Calu3 (cell line): ENCODE measurements around the gene ETHE1. TPM values are rescaled to one million over a fixed set of nuclear protein-coding genes. Genes with fewer than 3 reads are reported as not detected.
A peak's percentile ranks its signal among the peaks of the same experiment; 100 is the strongest.

Experiments used
- BruUV-seq: library from RNA; stranded (reverse); fragments of 400-500 nt; replicated peaks from 2 replicates; lab custom pipeline; 2021; lab: Mats Ljungman, UMichigan
- CTCF ChIA-PET: fragments of 300-600 bp; sonication (Branson Sonifier 250); formaldehyde crosslinking; loops from one replicate; lab custom pipeline; 2022; ENCODE audit warnings: antibody characterized with exemption; lab: Charles Lee
- DNase-seq: peaks from one replicate; pipeline ENCODE4 v3.0.0; 2022
- H3K27ac Mint-ChIP-seq: one replicate; pipeline ENCODE4 v1.8.0; 2022; ENCODE audit warnings: mixed read lengths; ENCODE audit not compliant: unreplicated experiment
- H3K27me3 Mint-ChIP-seq: one replicate; pipeline ENCODE4 v1.8.0; 2022; ENCODE audit warnings: mixed read lengths; ENCODE audit not compliant: unreplicated experiment
- H3K36me3 Mint-ChIP-seq: one replicate; pipeline ENCODE4 v1.8.0; 2022; ENCODE audit warnings: mild to moderate bottlenecking, moderate library complexity, mixed read lengths; ENCODE audit not compliant: insufficient read depth, unreplicated experiment
- H3K4me1 Mint-ChIP-seq: one replicate; pipeline ENCODE4 v1.8.0; 2022; ENCODE audit warnings: mild to moderate bottlenecking, low read depth, mixed read lengths; ENCODE audit not compliant: unreplicated experiment
- H3K4me3 Mint-ChIP-seq: one replicate; pipeline ENCODE4 v1.8.0; 2022; ENCODE audit warnings: mild to moderate bottlenecking, low read depth, moderate library complexity, mixed read lengths; ENCODE audit not compliant: unreplicated experiment
- H3K9me3 Mint-ChIP-seq: one replicate; pipeline ENCODE4 v1.8.0; 2022; ENCODE audit warnings: low read depth, mixed read lengths; ENCODE audit not compliant: unreplicated experiment
- intact Hi-C: fragments of 100-400 bp; cut with micrococcal nuclease; formaldehyde crosslinking; loops from one replicate; pipeline ENCODE4 v1.10.0; 2022; ENCODE audit not compliant: unreplicated experiment
- total RNA-seq: library from RNA; stranded (reverse); gene quantifications from 2 replicates; pipeline ENCODE4 v1.2.3, GENCODE V29; 2022
- TF ChIP-seq, protein P1 (sequence below): fragments of 200-600 bp; IDR thresholded peaks from one replicate; pipeline ENCODE4 v1.8.0; 2022; ENCODE audit warnings: antibody characterized with exemption; ENCODE audit not compliant: unreplicated experiment

The ETHE1 gene
- total RNA-seq, 1 experiment from 2014 or later = 44.8 TPM

DNA sequence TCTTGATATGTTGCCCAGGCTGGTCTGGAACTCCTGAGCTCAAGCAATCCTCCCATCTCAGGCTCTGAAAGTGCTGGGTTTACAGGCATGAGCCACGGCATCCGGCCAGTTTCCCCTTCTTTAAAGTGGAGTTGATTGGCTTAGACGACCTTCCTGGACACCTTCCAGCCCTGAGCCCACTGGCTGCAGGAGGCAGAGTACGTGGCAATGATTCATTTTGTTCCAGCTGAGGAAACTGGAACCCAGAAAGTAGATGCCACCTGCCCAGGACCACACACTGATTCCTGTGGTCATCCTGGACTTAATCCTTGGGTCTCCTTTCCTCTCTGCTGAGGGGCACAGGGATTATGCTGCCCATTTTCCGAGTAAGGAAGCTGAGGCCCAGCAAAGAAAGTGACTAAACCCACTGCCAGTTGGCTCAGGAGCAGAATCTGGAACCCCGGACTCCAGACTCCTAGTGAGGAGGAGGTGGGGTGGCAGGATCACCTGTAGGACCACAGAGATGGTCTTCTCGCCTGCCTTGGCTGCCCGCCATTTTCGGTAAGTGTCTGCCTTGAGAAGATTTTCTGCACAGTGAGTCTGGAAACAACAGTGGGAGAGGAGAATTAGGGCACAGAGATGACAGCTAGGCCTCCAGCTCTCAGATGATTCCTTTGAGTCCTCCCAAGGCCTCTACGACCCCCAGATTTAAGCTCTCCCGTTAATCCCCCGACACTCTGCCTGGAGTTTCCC is 47.6 kb upstream of the ETHE1 start:
- Mint-ChIP-seq H3K4me1 (no peaks in the 10 kb centered on the region), H3K36me3 (peaks cover 17% of the 10 kb centered on the region), H3K4me3 (peak overlapping the region; percentile 98), H3K9me3 (no peaks in the 10 kb centered on the region), H3K27me3 (peaks cover 14% of the 10 kb centered on the region), H3K27ac (peak overlapping the region; percentile 95)
- no peak for DNase-seq
- BruUV-seq = TSS peak; percentile 78
- TF ChIP-seq, protein P1, sequence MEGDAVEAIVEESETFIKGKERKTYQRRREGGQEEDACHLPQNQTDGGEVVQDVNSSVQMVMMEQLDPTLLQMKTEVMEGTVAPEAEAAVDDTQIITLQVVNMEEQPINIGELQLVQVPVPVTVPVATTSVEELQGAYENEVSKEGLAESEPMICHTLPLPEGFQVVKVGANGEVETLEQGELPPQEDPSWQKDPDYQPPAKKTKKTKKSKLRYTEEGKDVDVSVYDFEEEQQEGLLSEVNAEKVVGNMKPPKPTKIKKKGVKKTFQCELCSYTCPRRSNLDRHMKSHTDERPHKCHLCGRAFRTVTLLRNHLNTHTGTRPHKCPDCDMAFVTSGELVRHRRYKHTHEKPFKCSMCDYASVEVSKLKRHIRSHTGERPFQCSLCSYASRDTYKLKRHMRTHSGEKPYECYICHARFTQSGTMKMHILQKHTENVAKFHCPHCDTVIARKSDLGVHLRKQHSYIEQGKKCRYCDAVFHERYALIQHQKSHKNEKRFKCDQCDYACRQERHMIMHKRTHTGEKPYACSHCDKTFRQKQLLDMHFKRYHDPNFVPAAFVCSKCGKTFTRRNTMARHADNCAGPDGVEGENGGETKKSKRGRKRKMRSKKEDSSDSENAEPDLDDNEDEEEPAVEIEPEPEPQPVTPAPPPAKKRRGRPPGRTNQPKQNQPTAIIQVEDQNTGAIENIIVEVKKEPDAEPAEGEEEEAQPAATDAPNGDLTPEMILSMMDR = no peak
- intact Hi-C loops = no loop called here
- CTCF ChIA-PET = interaction anchor here (0.7 to 0.9 kb wide), 2 partner anchors 19 to 22 kb away, joined by 3 read pairs; partner anchors contain the start of genes IRGQ and ZNF576

DNA sequence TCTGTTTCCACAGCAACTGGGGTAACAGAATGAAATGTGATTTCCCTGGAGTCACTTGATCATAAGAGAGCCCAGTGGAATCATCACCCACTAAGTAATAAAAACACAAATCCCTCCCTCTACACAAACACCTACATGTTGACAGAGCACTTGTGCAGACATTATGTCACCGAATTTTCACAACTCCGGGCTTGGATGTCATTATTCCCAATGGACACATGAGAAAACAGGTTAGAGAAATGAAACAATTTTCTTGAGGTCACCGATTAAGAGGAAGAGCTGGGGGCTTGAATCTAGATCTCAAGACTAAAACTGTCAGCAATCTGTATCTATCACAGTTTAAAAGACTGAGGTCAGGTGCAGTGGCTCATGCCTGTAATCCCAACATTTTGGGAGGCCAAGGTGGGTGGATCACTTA is 45.2 kb upstream of the ETHE1 start:
- H3K27ac Mint-ChIP-seq = no peak overlapping the region
- intact Hi-C loops = no loop called here
- no peaks in the 10 kb centered on the region for H3K9me3 Mint-ChIP-seq
- DNase-seq = no peak
- no peaks in the 10 kb centered on the region for H3K4me1 Mint-ChIP-seq
- no peaks in the 10 kb centered on the region for H3K27me3 Mint-ChIP-seq
- peaks cover 21% of the 10 kb centered on the region for H3K36me3 Mint-ChIP-seq
- BruUV-seq = no TSS peak
- no peak overlapping the region for H3K4me3 Mint-ChIP-seq
- CTCF ChIA-PET = no interaction called here
- TF ChIP-seq, protein P1 = no peak

DNA sequence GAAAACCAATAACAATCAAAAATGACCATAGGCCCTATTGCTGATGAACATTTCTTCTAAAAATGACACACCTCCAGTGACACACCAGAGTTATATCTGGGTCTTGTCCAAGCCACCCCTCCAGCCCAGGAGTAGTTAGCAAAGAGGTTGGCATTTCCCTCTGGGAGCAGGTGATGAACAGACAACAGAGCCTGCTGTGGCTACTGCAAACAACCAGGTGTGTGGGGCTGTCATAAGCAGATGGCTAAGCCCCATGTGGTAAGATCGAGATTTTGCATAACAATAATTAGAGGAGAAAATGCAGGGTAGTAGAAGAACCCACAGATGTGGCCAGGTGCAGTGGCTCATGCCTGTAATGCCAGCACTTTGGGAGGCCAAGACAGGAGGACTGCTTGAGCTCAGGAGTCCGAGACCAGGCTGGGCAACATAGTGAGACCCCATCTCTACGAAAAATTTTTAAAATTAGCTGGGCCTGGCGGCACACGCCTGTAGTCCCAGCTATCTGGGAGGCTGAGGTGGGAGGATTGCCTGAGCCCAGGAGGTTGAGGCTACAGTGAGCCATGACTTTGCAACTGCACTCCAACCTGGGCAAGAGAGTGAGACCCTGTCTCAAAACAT is 43.3 kb upstream of the ETHE1 start:
- no peaks in the 10 kb centered on the region for H3K9me3 Mint-ChIP-seq
- no peak overlapping the region for H3K27ac Mint-ChIP-seq
- DNase-seq = no peak
- no peaks in the 10 kb centered on the region for H3K4me1 Mint-ChIP-seq
- TF ChIP-seq, protein P1 = no peak
- CTCF ChIA-PET = no interaction called here
- no TSS peak for BruUV-seq
- H3K27me3 Mint-ChIP-seq = no peaks in the 10 kb centered on the region
- no peak overlapping the region for H3K4me3 Mint-ChIP-seq
- peaks cover 22% of the 10 kb centered on the region for H3K36me3 Mint-ChIP-seq
- intact Hi-C loops = no loop called here

DNA sequence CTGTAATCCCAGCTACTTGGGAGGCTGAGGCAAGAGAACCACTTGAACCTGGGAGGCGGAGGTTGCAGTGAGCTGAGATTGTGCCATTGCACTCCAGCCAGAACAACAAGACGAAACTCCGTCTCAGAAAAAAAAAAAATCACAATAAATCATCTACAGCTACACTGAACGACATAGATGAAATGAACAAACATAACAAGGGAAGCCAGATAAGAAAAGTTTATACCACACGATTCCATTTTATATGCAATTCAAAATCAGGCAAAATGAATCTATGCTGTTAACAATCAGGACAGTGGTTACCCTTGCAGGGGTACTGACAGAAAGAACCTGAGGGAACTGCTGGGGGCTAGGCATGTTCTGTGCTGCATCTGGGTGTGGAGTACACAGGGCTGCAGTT is 42.7 kb upstream of the ETHE1 start:
- no peaks in the 10 kb centered on the region for H3K9me3 Mint-ChIP-seq
- H3K27me3 Mint-ChIP-seq = no peaks in the 10 kb centered on the region
- H3K36me3 Mint-ChIP-seq = peaks cover 15% of the 10 kb centered on the region
- no peak for DNase-seq
- CTCF ChIA-PET = interaction anchor here (0.7 kb wide), 1 partner anchor 151 kb away, joined by 5 read pairs; no protein-coding TSS in a partner anchor
- H3K27ac Mint-ChIP-seq = no peak overlapping the region
- H3K4me3 Mint-ChIP-seq = no peak overlapping the region
- no peaks in the 10 kb centered on the region for H3K4me1 Mint-ChIP-seq
- BruUV-seq = no TSS peak
- intact Hi-C loops = no loop called here
- TF ChIP-seq, protein P1 = no peak
